PC-3 (cell line): ENCODE measurements around the gene FLYWCH1.

Experiments
- EZH2 ChIP-seq: fragments of 300-600 bp; sonication (generic); IDR thresholded peaks from one replicate; pipeline ENCODE4 v1.6.1; 2017; ENCODE audit warnings: antibody characterized with exemption, mild to moderate bottlenecking, low read length; ENCODE audit not compliant: unreplicated experiment
- TF ChIP-seq, protein P1 (sequence below): fragments of 300-600 bp; sonication (generic); conservative IDR thresholded peaks from 2 replicates; pipeline ENCODE4 v1.5.1; 2017; ENCODE audit warnings: antibody characterized with exemption, low read depth, mild to moderate bottlenecking, low read length

DNA sequence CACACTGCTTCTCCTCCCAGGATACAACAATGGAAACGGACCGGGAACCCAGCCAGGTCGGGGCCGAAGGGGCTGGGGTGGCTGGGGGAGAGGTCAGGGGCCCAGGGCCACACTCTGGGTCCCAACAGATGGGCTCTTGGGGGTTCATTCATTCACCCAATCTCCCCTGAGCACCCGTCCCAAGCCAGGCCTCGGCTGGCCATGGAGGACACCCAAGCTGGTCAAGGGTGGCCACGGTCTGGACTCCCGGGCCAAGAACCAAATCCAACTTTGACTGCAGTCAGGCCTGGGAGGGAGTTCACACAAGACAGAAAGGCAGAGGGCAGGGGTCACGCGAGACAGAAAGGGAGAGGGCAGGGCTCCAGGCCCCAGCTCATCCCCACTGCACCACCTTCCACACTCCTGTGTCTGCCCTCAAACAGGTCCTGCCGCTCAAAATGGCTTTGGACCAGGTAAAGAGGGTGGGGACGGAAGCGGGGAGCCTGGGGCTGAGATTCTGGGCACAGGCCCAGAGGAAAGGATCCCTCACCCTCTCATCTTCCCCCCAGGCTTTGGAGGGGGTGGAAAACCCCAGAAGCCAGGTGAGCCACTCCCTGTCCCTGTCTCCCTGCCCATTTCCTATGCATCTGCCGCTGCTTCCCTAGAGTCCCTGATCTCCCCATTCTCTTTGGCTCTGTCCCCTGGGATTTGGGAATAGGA lies 80.8 kb downstream of the FLYWCH1 start:
- TF ChIP-seq, protein P1, sequence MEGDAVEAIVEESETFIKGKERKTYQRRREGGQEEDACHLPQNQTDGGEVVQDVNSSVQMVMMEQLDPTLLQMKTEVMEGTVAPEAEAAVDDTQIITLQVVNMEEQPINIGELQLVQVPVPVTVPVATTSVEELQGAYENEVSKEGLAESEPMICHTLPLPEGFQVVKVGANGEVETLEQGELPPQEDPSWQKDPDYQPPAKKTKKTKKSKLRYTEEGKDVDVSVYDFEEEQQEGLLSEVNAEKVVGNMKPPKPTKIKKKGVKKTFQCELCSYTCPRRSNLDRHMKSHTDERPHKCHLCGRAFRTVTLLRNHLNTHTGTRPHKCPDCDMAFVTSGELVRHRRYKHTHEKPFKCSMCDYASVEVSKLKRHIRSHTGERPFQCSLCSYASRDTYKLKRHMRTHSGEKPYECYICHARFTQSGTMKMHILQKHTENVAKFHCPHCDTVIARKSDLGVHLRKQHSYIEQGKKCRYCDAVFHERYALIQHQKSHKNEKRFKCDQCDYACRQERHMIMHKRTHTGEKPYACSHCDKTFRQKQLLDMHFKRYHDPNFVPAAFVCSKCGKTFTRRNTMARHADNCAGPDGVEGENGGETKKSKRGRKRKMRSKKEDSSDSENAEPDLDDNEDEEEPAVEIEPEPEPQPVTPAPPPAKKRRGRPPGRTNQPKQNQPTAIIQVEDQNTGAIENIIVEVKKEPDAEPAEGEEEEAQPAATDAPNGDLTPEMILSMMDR, result no peak
- no peak for TF ChIP-seq EZH2
